Stimulated activated CD8-positive, alpha-beta memory T cell treated with anti-CD3 and anti-CD28 coated beads, Interleukin-7, amount 100 ng/mL, for 4 hours (primary cell): ENCODE measurements around the gene IL1RL2.

Experiments
- DNase-seq, 2 donors: peaks; one replicate each; pipeline ENCODE4 v3.0.0-alpha.2; 2020; ENCODE audit warnings: low read depth in 2 of 2

The IL1RL2 gene

GRCh38 chr2:102158011-102158755 is 28.6 kb upstream of the IL1RL2 start:
- DNase-seq = no peak

GRCh38 chr2:102159295-102159694 is 27.5 kb upstream of the IL1RL2 start:
- no peak for DNase-seq

- DNase-seq = no peak
These were observed 20.5 kb upstream of the IL1RL2 start for GRCh38 chr2:102166189-102166845.

- DNase-seq = no peak
These were observed 18.6 kb upstream of the IL1RL2 start for GRCh38 chr2:102168026-102168771.

GRCh38 chr2:102171946-102172345 is 14.9 kb upstream of the IL1RL2 start:
- no peak for DNase-seq

- DNase-seq = no peak
These were observed 14.1 kb upstream of the IL1RL2 start for GRCh38 chr2:102172745-102173144.

GRCh38 chr2:102176172-102176571 is 10.7 kb upstream of the IL1RL2 start:
- no peak for DNase-seq

GRCh38 chr2:102177814-102178478 is 8.9 kb upstream of the IL1RL2 start:
- no peak for DNase-seq

GRCh38 chr2:102179061-102179460 is 7.8 kb upstream of the IL1RL2 start:
- DNase-seq = no peak

- DNase-seq = no peak
These were observed 6.8 kb upstream of the IL1RL2 start for GRCh38 chr2:102179788-102180686.

- DNase-seq = no peak
These were observed 6.2 kb upstream of the IL1RL2 start for GRCh38 chr2:102180687-102180999.

GRCh38 chr2:102181376-102181775 is 5.4 kb upstream of the IL1RL2 start:
- no peak for DNase-seq

GRCh38 chr2:102181919-102182635 is 4.7 kb upstream of the IL1RL2 start:
- DNase-seq = no peak

- no peak for DNase-seq
These were observed 2.8 kb upstream of the IL1RL2 start for GRCh38 chr2:102184018-102184417.

GRCh38 chr2:102184568-102184967 is 2.3 kb upstream of the IL1RL2 start:
- DNase-seq = no peak

- DNase-seq = no peak
These were observed 1.5 kb upstream of the IL1RL2 start for GRCh38 chr2:102185347-102185746.

GRCh38 chr2:102187496-102188150 is 800 bp downstream of the IL1RL2 start:
- DNase-seq = peak; percentile 33 to 49

GRCh38 chr2:102190430-102191107 is 3.7 kb downstream of the IL1RL2 start:
- DNase-seq = no peak

GRCh38 chr2:102191501-102191900 is 4.7 kb downstream of the IL1RL2 start:
- DNase-seq = no peak

- DNase-seq = no peak
These were observed 6.3 kb downstream of the IL1RL2 start for GRCh38 chr2:102193074-102193473.
